ENCODE measurements around the gene ALDH4A1. TPM values are rescaled to one million over a fixed set of nuclear protein-coding genes. Genes with fewer than 3 reads are reported as not detected.
A peak's percentile ranks its signal among the peaks of the same experiment; 100 is the strongest.

Gene ALDH4A1
- total and polyA plus RNA-seq, 9 donors = 5.7 to 17.0 (median 13.1) TPM

- 43% methylated on average over 12 of the region's 18 CpGs for WGBS (ENCODE audit: insufficient coverage)
- Histone ChIP-seq H3K36me3 (ENCODE audit: control insufficient read depth, insufficient read depth, low read length) (peaks cover 5% of the 10 kb centered on the region), H3K27ac (ENCODE audit: low read length) (peak overlapping the region; percentile 92), H3K4me1 (ENCODE audit: control insufficient read depth, insufficient read depth, low read length) (peaks cover 58% of the 10 kb centered on the region), H3K4me3 (ENCODE audit: low read length) (no peak overlapping the region), H3K9me3 (replicated peaks; ENCODE audit: control insufficient read depth, low read depth, low read length) (no peaks in the 10 kb centered on the region), H3K27me3 (ENCODE audit: control insufficient read depth, insufficient read depth, low read length) (peaks cover 2% of the 10 kb centered on the region)
- no peak for DNase-seq
Measured at GRCh38 chr1:18922848-18923755, 20.7 kb upstream of the ALDH4A1 start.

- H3K27me3 ChIP-seq (ENCODE audit: control insufficient read depth, insufficient read depth, low read length) = peaks cover 2% of the 10 kb centered on the region
- H3K36me3 ChIP-seq (ENCODE audit: control insufficient read depth, insufficient read depth, low read length) = peaks cover 8% of the 10 kb centered on the region
- no CpG with 5 or more reads among the region's 8 CpGs for WGBS (ENCODE audit: insufficient coverage)
- H3K9me3 ChIP-seq (replicated peaks; ENCODE audit: control insufficient read depth, low read depth, low read length) = no peaks in the 10 kb centered on the region
- peak; percentile 99 for DNase-seq
- peak overlapping the region; percentile 92 for H3K27ac ChIP-seq (ENCODE audit: low read length)
- H3K4me1 ChIP-seq (ENCODE audit: control insufficient read depth, insufficient read depth, low read length) = peaks cover 51% of the 10 kb centered on the region
- H3K4me3 ChIP-seq (ENCODE audit: low read length) = no peak overlapping the region
Measured at GRCh38 chr1:18922319-18922726, 20.0 kb upstream of the ALDH4A1 start.

GRCh38 chr1:18921516-18922251 is 19.3 kb upstream of the ALDH4A1 start:
- Histone ChIP-seq H3K27me3 (ENCODE audit: control insufficient read depth, insufficient read depth, low read length) (peaks cover 2% of the 10 kb centered on the region), H3K4me1 (ENCODE audit: control insufficient read depth, insufficient read depth, low read length) (peaks cover 44% of the 10 kb centered on the region), H3K9me3 (replicated peaks; ENCODE audit: control insufficient read depth, low read depth, low read length) (no peaks in the 10 kb centered on the region), H3K4me3 (ENCODE audit: low read length) (no peak overlapping the region), H3K27ac (ENCODE audit: low read length) (peak overlapping the region; percentile 92), H3K36me3 (ENCODE audit: control insufficient read depth, insufficient read depth, low read length) (peaks cover 8% of the 10 kb centered on the region)
- peak; percentile 70 for DNase-seq
- 55% methylated on average over 5 of the region's 17 CpGs for WGBS (ENCODE audit: insufficient coverage)

GRCh38 chr1:18920931-18921330 is 18.6 kb upstream of the ALDH4A1 start:
- no peak overlapping the region for H3K27ac ChIP-seq (ENCODE audit: low read length)
- WGBS (ENCODE audit: insufficient coverage) = 83% methylated on average over 1 of the region's 7 CpGs

GRCh38 chr1:18919956-18920355 is 17.6 kb upstream of the ALDH4A1 start:
- Histone ChIP-seq H3K27me3 (ENCODE audit: control insufficient read depth, insufficient read depth, low read length) (peaks cover 2% of the 10 kb centered on the region), H3K9me3 (replicated peaks; ENCODE audit: control insufficient read depth, low read depth, low read length) (no peaks in the 10 kb centered on the region), H3K4me3 (ENCODE audit: low read length) (no peak overlapping the region), H3K4me1 (ENCODE audit: control insufficient read depth, insufficient read depth, low read length) (peaks cover 35% of the 10 kb centered on the region), H3K36me3 (ENCODE audit: control insufficient read depth, insufficient read depth, low read length) (peaks cover 14% of the 10 kb centered on the region), H3K27ac (ENCODE audit: low read length) (no peak overlapping the region)
- 89% methylated on average over 3 of the region's 12 CpGs for WGBS (ENCODE audit: insufficient coverage)
- no peak for DNase-seq

More at GRCh38 chr1:18920931-18921330, 18.6 kb upstream of the ALDH4A1 start:
- Histone ChIP-seq H3K27me3 (ENCODE audit: control insufficient read depth, insufficient read depth, low read length) (peaks cover 2% of the 10 kb centered on the region), H3K36me3 (ENCODE audit: control insufficient read depth, insufficient read depth, low read length) (peaks cover 11% of the 10 kb centered on the region), H3K9me3 (replicated peaks; ENCODE audit: control insufficient read depth, low read depth, low read length) (no peaks in the 10 kb centered on the region), H3K4me3 (ENCODE audit: low read length) (no peak overlapping the region), H3K4me1 (ENCODE audit: control insufficient read depth, insufficient read depth, low read length) (peaks cover 38% of the 10 kb centered on the region)
- DNase-seq = no peak

- WGBS (ENCODE audit: insufficient coverage) = 63% methylated on average over 9 of the region's 31 CpGs
- DNase-seq = no peak
- Histone ChIP-seq H3K36me3 (ENCODE audit: control insufficient read depth, insufficient read depth, low read length) (peaks cover 14% of the 10 kb centered on the region), H3K27me3 (ENCODE audit: control insufficient read depth, insufficient read depth, low read length) (peaks cover 2% of the 10 kb centered on the region), H3K9me3 (replicated peaks; ENCODE audit: control insufficient read depth, low read depth, low read length) (no peaks in the 10 kb centered on the region), H3K27ac (ENCODE audit: low read length) (no peak overlapping the region), H3K4me3 (ENCODE audit: low read length) (no peak overlapping the region), H3K4me1 (ENCODE audit: control insufficient read depth, insufficient read depth, low read length) (peaks cover 29% of the 10 kb centered on the region)
Measured at GRCh38 chr1:18919197-18919905, 17.0 kb upstream of the ALDH4A1 start.

GRCh38 chr1:18918417-18918816 is 16.1 kb upstream of the ALDH4A1 start:
- peaks cover 26% of the 10 kb centered on the region for H3K4me1 ChIP-seq (ENCODE audit: control insufficient read depth, insufficient read depth, low read length)
- H3K4me3 ChIP-seq (ENCODE audit: low read length) = no peak overlapping the region
- WGBS (ENCODE audit: insufficient coverage) = 84% methylated on average over 12 of the region's 14 CpGs
- DNase-seq = no peak
- H3K9me3 ChIP-seq (replicated peaks; ENCODE audit: control insufficient read depth, low read depth, low read length) = no peaks in the 10 kb centered on the region
- no peak overlapping the region for H3K27ac ChIP-seq (ENCODE audit: low read length)
- peaks cover 14% of the 10 kb centered on the region for H3K36me3 ChIP-seq (ENCODE audit: control insufficient read depth, insufficient read depth, low read length)
- peaks cover 2% of the 10 kb centered on the region for H3K27me3 ChIP-seq (ENCODE audit: control insufficient read depth, insufficient read depth, low read length)

GRCh38 chr1:18917071-18917799 is 14.9 kb upstream of the ALDH4A1 start:
- 84% methylated on average over 26 of the region's 30 CpGs for WGBS (ENCODE audit: insufficient coverage)
- H3K36me3 ChIP-seq (ENCODE audit: control insufficient read depth, insufficient read depth, low read length) = peaks cover 20% of the 10 kb centered on the region
- no peaks in the 10 kb centered on the region for H3K27me3 ChIP-seq (ENCODE audit: control insufficient read depth, insufficient read depth, low read length)
- no peak for DNase-seq
- peaks cover 22% of the 10 kb centered on the region for H3K4me1 ChIP-seq (ENCODE audit: control insufficient read depth, insufficient read depth, low read length)
- H3K27ac ChIP-seq (ENCODE audit: low read length) = no peak overlapping the region
- H3K4me3 ChIP-seq (ENCODE audit: low read length) = no peak overlapping the region
- no peaks in the 10 kb centered on the region for H3K9me3 ChIP-seq (replicated peaks; ENCODE audit: control insufficient read depth, low read depth, low read length)

GRCh38 chr1:18915341-18915740 is 13.0 kb upstream of the ALDH4A1 start:
- H3K9me3 ChIP-seq (replicated peaks; ENCODE audit: control insufficient read depth, low read depth, low read length) = no peaks in the 10 kb centered on the region
- peaks cover 15% of the 10 kb centered on the region for H3K4me1 ChIP-seq (ENCODE audit: control insufficient read depth, insufficient read depth, low read length)
- no peak overlapping the region for H3K4me3 ChIP-seq (ENCODE audit: low read length)
- H3K27ac ChIP-seq (ENCODE audit: low read length) = no peak overlapping the region
- no peaks in the 10 kb centered on the region for H3K27me3 ChIP-seq (ENCODE audit: control insufficient read depth, insufficient read depth, low read length)
- WGBS (ENCODE audit: insufficient coverage) = 92% methylated on average over 5 of the region's 7 CpGs
- no peak for DNase-seq
- peaks cover 29% of the 10 kb centered on the region for H3K36me3 ChIP-seq (ENCODE audit: control insufficient read depth, insufficient read depth, low read length)
